Prostate gland (tissue), 2 donors: ENCODE measurements around the gene PCK1. TPM values are rescaled to one million over a fixed set of nuclear protein-coding genes. Genes with fewer than 3 reads are reported as not detected.

Experiments
- DNase-seq: peaks from one replicate; pipeline ENCODE4 v3.0.0-alpha.2; 2019; ENCODE audit warnings: low spot score
- H3K27ac ChIP-seq, 2 donors: fragments of 200-600 bp; sonication (generic); 2 replicates each; pipeline ENCODE4 v1.5.1; 2017 to 2019
- H3K27me3 ChIP-seq: fragments of 200-600 bp; sonication (generic); replicated peaks from 2 replicates; pipeline ENCODE4 v1.5.1; 2019; ENCODE audit not compliant: insufficient read depth
- H3K36me3 ChIP-seq, 2 donors: fragments of 200-600 bp; sonication (generic); 1 replicate in 1 of 2; 2 replicates in 1 of 2; pipeline versions ENCODE4 v1.5.1 to v1.8.1; 2017 to 2019
- H3K4me1 ChIP-seq: fragments of 200-600 bp; sonication (generic); replicated peaks from 2 replicates; pipeline ENCODE4 v1.5.1; 2019
- H3K4me3 ChIP-seq, 2 donors: fragments of 200-600 bp; sonication (generic); 2 replicates each; pipeline ENCODE4 v1.5.1; 2017 to 2019
- H3K9me3 ChIP-seq: fragments of 200-600 bp; sonication (generic); 2 replicates; pipeline ENCODE4 v1.5.1; 2017
- POLR2A ChIP-seq: fragments of 450-650 bp; IDR thresholded peaks from one replicate; pipeline ENCODE4 v1.6.1; 2016; ENCODE audit warnings: antibody characterized with exemption, mild to moderate bottlenecking
- POLR2AphosphoS5 ChIP-seq: sonication (generic); formaldehyde crosslinking; IDR thresholded peaks from one replicate; pipeline ENCODE4 v1.6.1; 2017; ENCODE audit warnings: antibody characterized with exemption
- whole genome bisulfite sequencing: methylation state at CpG from one replicate; pipeline ENCODE4 v1.1.5; 2018; 5-methylcytosine and 5-hydroxymethylcytosine counted together
- intact Hi-C: fragments of 100-400 bp; cut with DNase I; formaldehyde crosslinking; loops from one replicate; pipeline ENCODE4 v1.14.2; 2022
- total RNA-seq, 2 donors: library from RNA; depleted of rRNA; stranded (reverse); fragments of >200 nt; gene quantifications; one replicate each; pipeline ENCODE4 v1.1.0, GENCODE V29; 2016
- TF ChIP-seq, protein P1 (sequence below), 4 experiments: fragments of 200-600 bp in 2 of 4; fragments of 450-650 bp in 2 of 4; sonication (generic) in 2 of 4; IDR thresholded peaks; 1 replicate in 3 of 4; 2 replicates in 1 of 4; pipeline ENCODE4 v1.5.1; 2016 to 2019; ENCODE audit warnings: antibody characterized with exemption in 4 of 4, mild to moderate bottlenecking in 2 of 4, moderate library complexity in 2 of 4

Gene PCK1
- total RNA-seq, 2 donors from 2014 or later = 0.68 TPM; not detected in 1

DNA sequence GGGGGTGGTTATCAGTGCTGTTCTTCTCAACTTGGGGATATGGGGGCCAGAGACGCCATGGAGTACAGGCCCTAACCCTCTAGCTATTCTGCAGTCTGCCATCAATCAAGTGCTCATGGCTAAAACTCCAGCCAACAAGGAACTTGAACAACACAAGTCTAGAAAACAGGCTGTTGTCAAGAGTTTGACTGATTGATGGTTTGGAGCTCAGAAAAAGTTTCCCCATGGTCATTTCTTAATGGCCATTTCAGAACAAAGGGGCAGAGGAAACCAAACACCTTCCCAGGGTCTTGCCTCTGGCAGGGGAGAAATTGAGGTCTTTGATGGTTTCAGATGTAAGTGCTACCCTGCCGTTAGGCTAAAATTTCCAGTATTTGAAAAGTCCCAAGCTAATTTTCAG lies 15.1 kb downstream of the PCK1 start:
- 82% methylated on average over 2 of the region's 2 CpGs for WGBS
- Histone ChIP-seq H3K4me1 (no peaks in the 10 kb centered on the region), H3K9me3 (no peaks in the 10 kb centered on the region), H3K4me3 (no peak overlapping the region), H3K36me3 (no peaks in the 10 kb centered on the region), H3K27me3 (peaks cover 9% of the 10 kb centered on the region), H3K27ac (no peak overlapping the region)
- no peak for TF ChIP-seq POLR2A
- TF ChIP-seq POLR2AphosphoS5 = no peak
- TF ChIP-seq, protein P1, sequence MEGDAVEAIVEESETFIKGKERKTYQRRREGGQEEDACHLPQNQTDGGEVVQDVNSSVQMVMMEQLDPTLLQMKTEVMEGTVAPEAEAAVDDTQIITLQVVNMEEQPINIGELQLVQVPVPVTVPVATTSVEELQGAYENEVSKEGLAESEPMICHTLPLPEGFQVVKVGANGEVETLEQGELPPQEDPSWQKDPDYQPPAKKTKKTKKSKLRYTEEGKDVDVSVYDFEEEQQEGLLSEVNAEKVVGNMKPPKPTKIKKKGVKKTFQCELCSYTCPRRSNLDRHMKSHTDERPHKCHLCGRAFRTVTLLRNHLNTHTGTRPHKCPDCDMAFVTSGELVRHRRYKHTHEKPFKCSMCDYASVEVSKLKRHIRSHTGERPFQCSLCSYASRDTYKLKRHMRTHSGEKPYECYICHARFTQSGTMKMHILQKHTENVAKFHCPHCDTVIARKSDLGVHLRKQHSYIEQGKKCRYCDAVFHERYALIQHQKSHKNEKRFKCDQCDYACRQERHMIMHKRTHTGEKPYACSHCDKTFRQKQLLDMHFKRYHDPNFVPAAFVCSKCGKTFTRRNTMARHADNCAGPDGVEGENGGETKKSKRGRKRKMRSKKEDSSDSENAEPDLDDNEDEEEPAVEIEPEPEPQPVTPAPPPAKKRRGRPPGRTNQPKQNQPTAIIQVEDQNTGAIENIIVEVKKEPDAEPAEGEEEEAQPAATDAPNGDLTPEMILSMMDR (IDR thresholded peaks at IDR 0.05) = no peak
- intact Hi-C loops = no loop called here
- no peak for DNase-seq

DNA sequence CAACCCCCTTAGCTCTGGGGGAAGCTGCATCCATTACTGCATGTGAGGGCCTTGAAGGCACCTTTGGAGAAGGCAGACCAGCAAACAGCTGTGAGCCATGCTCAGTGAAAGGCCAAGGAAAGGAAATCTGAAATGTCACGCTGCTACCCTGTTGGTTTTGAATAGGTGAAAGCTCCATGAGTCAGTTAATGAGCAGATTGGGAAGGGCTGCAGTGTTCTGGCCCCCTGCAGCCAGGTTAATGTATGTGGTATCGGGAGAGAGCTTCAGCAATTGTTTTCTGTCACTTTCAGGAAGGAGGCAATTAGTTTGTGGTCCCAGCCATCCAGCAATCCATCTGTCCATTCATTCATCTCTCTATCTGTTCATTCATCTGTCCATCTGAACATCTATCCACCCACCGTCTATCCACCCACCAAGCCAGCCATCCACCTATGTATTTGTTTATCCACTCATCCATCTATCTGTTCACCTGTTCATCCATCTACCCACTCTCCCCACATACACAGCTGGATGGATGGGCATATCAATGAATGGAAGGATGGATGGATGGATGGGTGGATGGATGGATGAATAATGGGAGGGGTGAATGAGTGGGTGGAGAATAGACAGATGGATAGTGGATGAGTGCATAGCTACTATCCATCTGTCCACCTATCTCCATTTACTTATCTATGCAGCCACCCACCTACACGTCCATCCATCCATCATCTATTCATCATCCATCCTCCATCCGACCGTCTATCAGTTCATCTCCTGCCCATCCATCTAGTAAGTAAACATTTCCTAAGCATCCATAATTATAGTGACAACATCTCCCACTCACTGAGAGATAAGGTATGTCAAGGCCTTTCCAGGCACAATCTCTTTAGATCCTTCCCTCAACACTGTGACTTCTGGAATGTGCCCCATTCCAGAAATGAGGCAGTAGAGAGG lies 16.0 kb downstream of the PCK1 start:
- Histone ChIP-seq H3K9me3 (no peaks in the 10 kb centered on the region), H3K27ac (no peak overlapping the region), H3K4me1 (no peaks in the 10 kb centered on the region), H3K4me3 (no peak overlapping the region), H3K27me3 (peaks cover 9% of the 10 kb centered on the region), H3K36me3 (no peaks in the 10 kb centered on the region)
- no peak for TF ChIP-seq POLR2AphosphoS5
- no peak for TF ChIP-seq POLR2A
- TF ChIP-seq, protein P1 (IDR thresholded peaks at IDR 0.05) = no peak
- WGBS = 84% methylated on average over 6 of the region's 6 CpGs
- intact Hi-C loops = no loop called here
- no peak for DNase-seq

- Histone ChIP-seq H3K27me3 (peaks cover 12% of the 10 kb centered on the region), H3K4me3 (no peak overlapping the region), H3K36me3 (no peaks in the 10 kb centered on the region), H3K9me3 (no peaks in the 10 kb centered on the region), H3K4me1 (no peaks in the 10 kb centered on the region), H3K27ac (no peak overlapping the region)
- intact Hi-C loops = no loop called here
- 94% methylated on average over 10 of the region's 10 CpGs for WGBS
- TF ChIP-seq POLR2A (no peak), POLR2AphosphoS5 (no peak)
- TF ChIP-seq, protein P1 (IDR thresholded peaks at IDR 0.05) = no peak
- no peak for DNase-seq
Measured at GRCh38 chr20:57577679-57578475, 17.0 kb downstream of the PCK1 start.

- DNase-seq = no peak
- no peak overlapping the region for H3K4me3 ChIP-seq
- H3K27ac ChIP-seq = no peak overlapping the region
- 94% methylated on average over 8 of the region's 10 CpGs for WGBS
- H3K36me3 ChIP-seq = no peaks in the 10 kb centered on the region
- peaks cover 12% of the 10 kb centered on the region for H3K27me3 ChIP-seq
- TF ChIP-seq, protein P1 (IDR thresholded peaks at IDR 0.05) = no peak
- H3K9me3 ChIP-seq = no peaks in the 10 kb centered on the region
- H3K4me1 ChIP-seq = no peaks in the 10 kb centered on the region
- intact Hi-C loops = no loop called here
Measured at GRCh38 chr20:57578476-57579165, 17.7 kb downstream of the PCK1 start.
